ENCODE data around the gene ZNF385C. TPM values are rescaled to one million over a fixed set of nuclear protein-coding genes. Genes with fewer than 3 reads are reported as not detected.

Gene ZNF385C
- total RNA-seq, 1 experiment from 2014 or later: 3.7 TPM

- no peak for TF ChIP-seq AR (CRISPR knock-in tag; IDR thresholded peaks at IDR 0.05)
- no peak for TF ChIP-seq RORB (CRISPR knock-in tag; IDR thresholded peaks at IDR 0.05)
- peak; percentile 76 for TF ChIP-seq MYBL2 (CRISPR knock-in tag; IDR thresholded peaks at IDR 0.05)
- no peak; the same call in 1 of the 2 replicates for TF ChIP-seq FOXP4 (CRISPR knock-in tag; IDR thresholded peaks at IDR 0.05)
- TF ChIP-seq MAX (CRISPR knock-in tag; IDR thresholded peaks at IDR 0.05): peak; percentile 87
- no peak for TF ChIP-seq ATF6 (CRISPR knock-in tag; IDR thresholded peaks at IDR 0.05)
- TF ChIP-seq ATF3 (CRISPR knock-in tag; conservative IDR thresholded peaks at IDR 0.05): no peak
- TF ChIP-seq TCF7 (CRISPR knock-in tag; IDR thresholded peaks at IDR 0.05; ENCODE audit: low read depth): no peak
- TF ChIP-seq ATF2 (CRISPR knock-in tag; IDR thresholded peaks at IDR 0.05; ENCODE audit: borderline replicate concordance, low read depth): no peak
- 0 out of 2 replicates have a peak, but pooled peaks have one; percentile 50 for TF ChIP-seq ZNF138 (CRISPR knock-in tag; conservative IDR thresholded peaks at IDR 0.05)
- peak; percentile 47; the same call in 1 of the 2 replicates for TF ChIP-seq RELA (CRISPR knock-in tag; IDR thresholded peaks at IDR 0.05; ENCODE audit: borderline replicate concordance)
- TF ChIP-seq CREM (CRISPR knock-in tag; IDR thresholded peaks at IDR 0.05): no peak
- no peak for TF ChIP-seq ZBTB43 (CRISPR knock-in tag; IDR thresholded peaks at IDR 0.05)
- TF ChIP-seq ZBTB21 (CRISPR knock-in tag; IDR thresholded peaks at IDR 0.05; ENCODE audit: borderline replicate concordance): no peak
- no peak for TF ChIP-seq CDX4 (CRISPR knock-in tag; IDR thresholded peaks at IDR 0.05; ENCODE audit: borderline replicate concordance)
- no peak for TF ChIP-seq JUN (CRISPR knock-in tag; IDR thresholded peaks at IDR 0.05)
- no peak for TF ChIP-seq AFF4 (CRISPR knock-in tag; IDR thresholded peaks at IDR 0.05; ENCODE audit: borderline replicate concordance)
- no peak for TF ChIP-seq E2F5 (CRISPR knock-in tag; IDR thresholded peaks at IDR 0.05)
Observed at GRCh38 chr17:42097691-42098631, at the start of gene ZNF385C (continued).
